ENCODE results near the gene KIF26A. TPM values are rescaled to one million over a fixed set of nuclear protein-coding genes. Genes with fewer than 3 reads are reported as not detected.

The KIF26A gene
- total RNA-seq, 1 donor from 2014 or later = 15.0 TPM

- Mint-ChIP-seq H3K27me3 (ENCODE audit: low read depth) (no peaks in the 10 kb centered on the region), H3K9me3 (peaks cover 5% of the 10 kb centered on the region), H3K4me1 (peaks cover 18% of the 10 kb centered on the region), H3K27ac (ENCODE audit: unreplicated experiment) (peak overlapping the region; percentile 52), H3K36me3 (ENCODE audit: low read depth) (peaks cover 4% of the 10 kb centered on the region), H3K4me3 (no peak overlapping the region)
- TF ChIP-seq CTCF (conservative IDR thresholded peaks at IDR 0.05) = no peak
- DNase-seq (ENCODE audit: low read depth, low spot score) = no peak
These were observed 88.3 kb downstream of the KIF26A start for GRCh38 chr14:104226421-104227383.

GRCh38 chr14:104227806-104228205 is 89.4 kb downstream of the KIF26A start:
- no peak for TF ChIP-seq CTCF (conservative IDR thresholded peaks at IDR 0.05)
- H3K27ac Mint-ChIP-seq (ENCODE audit: unreplicated experiment) = no peak overlapping the region
- DNase-seq (ENCODE audit: low read depth, low spot score) = no peak
- peaks cover 18% of the 10 kb centered on the region for H3K4me1 Mint-ChIP-seq
- no peak overlapping the region for H3K4me3 Mint-ChIP-seq
- no peaks in the 10 kb centered on the region for H3K27me3 Mint-ChIP-seq (ENCODE audit: low read depth)
- peaks cover 4% of the 10 kb centered on the region for H3K36me3 Mint-ChIP-seq (ENCODE audit: low read depth)
- peaks cover 5% of the 10 kb centered on the region for H3K9me3 Mint-ChIP-seq

GRCh38 chr14:104228221-104228620 is 89.8 kb downstream of the KIF26A start:
- Mint-ChIP-seq H3K27ac (ENCODE audit: unreplicated experiment) (no peak overlapping the region), H3K36me3 (ENCODE audit: low read depth) (peaks cover 4% of the 10 kb centered on the region), H3K4me3 (no peak overlapping the region), H3K27me3 (ENCODE audit: low read depth) (no peaks in the 10 kb centered on the region), H3K4me1 (peaks cover 18% of the 10 kb centered on the region), H3K9me3 (peaks cover 8% of the 10 kb centered on the region)
- no peak for DNase-seq (ENCODE audit: low read depth, low spot score)
- TF ChIP-seq CTCF (conservative IDR thresholded peaks at IDR 0.05) = no peak

- H3K27ac Mint-ChIP-seq (ENCODE audit: unreplicated experiment) = peak overlapping the region; percentile 35
- DNase-seq (ENCODE audit: low read depth, low spot score) = no peak
- no peak for TF ChIP-seq CTCF (conservative IDR thresholded peaks at IDR 0.05)
- peaks cover 4% of the 10 kb centered on the region for H3K36me3 Mint-ChIP-seq (ENCODE audit: low read depth)
- H3K4me1 Mint-ChIP-seq = peaks cover 12% of the 10 kb centered on the region
- H3K4me3 Mint-ChIP-seq = no peak overlapping the region
- peaks cover 14% of the 10 kb centered on the region for H3K9me3 Mint-ChIP-seq
- H3K27me3 Mint-ChIP-seq (ENCODE audit: low read depth) = no peaks in the 10 kb centered on the region
These were observed 90.5 kb downstream of the KIF26A start for GRCh38 chr14:104228716-104229533.

GRCh38 chr14:104229534-104230055 is 91.2 kb downstream of the KIF26A start:
- TF ChIP-seq CTCF (conservative IDR thresholded peaks at IDR 0.05) = no peak
- Mint-ChIP-seq H3K4me1 (peaks cover 9% of the 10 kb centered on the region), H3K9me3 (peaks cover 14% of the 10 kb centered on the region), H3K4me3 (no peak overlapping the region), H3K36me3 (ENCODE audit: low read depth) (peaks cover 4% of the 10 kb centered on the region), H3K27ac (ENCODE audit: unreplicated experiment) (peak overlapping the region; percentile 95), H3K27me3 (ENCODE audit: low read depth) (no peaks in the 10 kb centered on the region)
- DNase-seq (ENCODE audit: low read depth, low spot score) = no peak
